Dedifferentiated amniotic fluid mesenchymal stem cell (primary cell): ENCODE results near the gene RAF1.

Experiments used
- DNase-seq: peaks from one replicate; pipeline ENCODE4 v3.0.0-alpha.2; 2016; ENCODE audit errors: extremely low spot score

Gene RAF1

GRCh38 chr3:12591997-12592715, 71.8 kb downstream of the RAF1 start:
- no peak for DNase-seq

GRCh38 chr3:12591456-12591855, 72.5 kb downstream of the RAF1 start:
- DNase-seq, result no peak

GRCh38 chr3:12590096-12590495, 73.8 kb downstream of the RAF1 start:
- DNase-seq, result no peak

- peak; percentile 16 for DNase-seq
Measured at GRCh38 chr3:12588039-12589009, 75.6 kb downstream of the RAF1 start.

- no peak for DNase-seq
Measured at GRCh38 chr3:12586403-12586802, 77.5 kb downstream of the RAF1 start.

GRCh38 chr3:12585970-12586369, 77.9 kb downstream of the RAF1 start:
- DNase-seq, result no peak

GRCh38 chr3:12585181-12585580, 78.7 kb downstream of the RAF1 start:
- DNase-seq, result no peak

GRCh38 chr3:12584083-12584482, 79.8 kb downstream of the RAF1 start:
- no peak for DNase-seq

- DNase-seq, result no peak
Measured at GRCh38 chr3:12583280-12583679, 80.6 kb downstream of the RAF1 start.

GRCh38 chr3:12582730-12583129, 81.2 kb downstream of the RAF1 start:
- no peak for DNase-seq

GRCh38 chr3:12579905-12580304, 84.0 kb downstream of the RAF1 start:
- no peak for DNase-seq

- no peak for DNase-seq
Measured at GRCh38 chr3:12579456-12579855, 84.5 kb downstream of the RAF1 start.

- no peak for DNase-seq
Measured at GRCh38 chr3:12578742-12579141, 85.2 kb downstream of the RAF1 start.

GRCh38 chr3:12577379-12577778, 86.5 kb downstream of the RAF1 start:
- DNase-seq, result no peak

- DNase-seq, result no peak
Measured at GRCh38 chr3:12574661-12575060, 89.3 kb downstream of the RAF1 start.

- DNase-seq, result no peak
Measured at GRCh38 chr3:12574131-12574530, 89.8 kb downstream of the RAF1 start.

GRCh38 chr3:12571986-12572385, 91.9 kb downstream of the RAF1 start:
- DNase-seq, result no peak

- no peak for DNase-seq
Measured at GRCh38 chr3:12569836-12570235, 94.1 kb downstream of the RAF1 start.

- no peak for DNase-seq
Measured at GRCh38 chr3:12568747-12569146, 95.2 kb downstream of the RAF1 start.

GRCh38 chr3:12566976-12567375, 96.9 kb downstream of the RAF1 start:
- DNase-seq, result no peak

- DNase-seq, result no peak
Measured at GRCh38 chr3:12562451-12562850, 101.5 kb downstream of the RAF1 start.

- no peak for DNase-seq
Measured at GRCh38 chr3:12561397-12561796, 102.5 kb downstream of the RAF1 start.
